Astrocyte (in vitro differentiated cells and primary cell): ENCODE data around the gene DLGAP1. TPM values are rescaled to one million over a fixed set of nuclear protein-coding genes. Genes with fewer than 3 reads are reported as not detected.

Experiments used
- DNase-seq: peaks from one replicate; pipeline ENCODE4 v3.0.0-alpha.2; 2010; ENCODE audit warnings: low read depth
- FAIRE-seq: peaks from 2 replicates; lab custom pipeline; 2011; peaks lifted over from hg19 to GRCh38; lab: Jason Lieb, UNC
- H2AFZ ChIP-seq: 2 replicates; pipeline ENCODE4 v1.6.0; 2012; ENCODE audit warnings: low read depth, low read length, inconsistent platforms
- H3K27ac ChIP-seq: 2 replicates; pipeline ENCODE4 v1.5.1; 2011; ENCODE audit warnings: low read depth, low read length, inconsistent platforms
- H3K27me3 ChIP-seq: 2 replicates; pipeline ENCODE4 v1.6.0; 2011; ENCODE audit warnings: low read length, inconsistent platforms; ENCODE audit not compliant: insufficient read depth
- H3K36me3 ChIP-seq: 2 replicates; pipeline ENCODE4 v1.5.1; 2011; ENCODE audit warnings: low read length, inconsistent platforms; ENCODE audit not compliant: insufficient read depth
- H3K4me1 ChIP-seq: 2 replicates; pipeline ENCODE4 v1.5.1; 2011; ENCODE audit warnings: low read length, inconsistent platforms; ENCODE audit not compliant: insufficient read depth
- H3K4me2 ChIP-seq: 2 replicates; pipeline ENCODE4 v1.6.0; 2012; ENCODE audit warnings: low read length, inconsistent platforms
- H3K4me3 ChIP-seq: 2 replicates; pipeline ENCODE4 v1.5.1; 2011; ENCODE audit warnings: low read depth, mild to moderate bottlenecking, low read length, inconsistent platforms; ENCODE audit not compliant: insufficient read depth
- H3K79me2 ChIP-seq: 2 replicates; pipeline ENCODE4 v1.6.0; 2012; ENCODE audit warnings: mild to moderate bottlenecking, low read length, inconsistent platforms; ENCODE audit not compliant: insufficient read depth
- H3K9ac ChIP-seq: 2 replicates; pipeline ENCODE4 v1.6.0; 2012; ENCODE audit warnings: mild to moderate bottlenecking, low read length, inconsistent platforms
- H3K9me3 ChIP-seq: 2 replicates; pipeline ENCODE4 v1.5.1; 2012; ENCODE audit warnings: low read depth, mild to moderate bottlenecking, low read length, inconsistent platforms; ENCODE audit not compliant: insufficient read depth
- H4K20me1 ChIP-seq: 2 replicates; pipeline ENCODE4 v1.6.0; 2012; ENCODE audit warnings: low read length, inconsistent platforms; ENCODE audit not compliant: insufficient read depth
- H3K27ac Mint-ChIP-seq: one replicate; pipeline ENCODE4 v1.8.0; 2021; ENCODE audit warnings: mild to moderate bottlenecking, mixed read lengths; ENCODE audit not compliant: unreplicated experiment
- H3K27me3 Mint-ChIP-seq: one replicate; pipeline ENCODE4 v1.8.0; 2021; ENCODE audit warnings: low read depth, mixed read lengths; ENCODE audit not compliant: unreplicated experiment
- H3K36me3 Mint-ChIP-seq: one replicate; pipeline ENCODE4 v1.8.0; 2021; ENCODE audit warnings: low read depth, mixed read lengths; ENCODE audit not compliant: unreplicated experiment
- H3K4me1 Mint-ChIP-seq: one replicate; pipeline ENCODE4 v1.8.0; 2021; ENCODE audit warnings: low read depth, mixed read lengths; ENCODE audit not compliant: unreplicated experiment
- H3K4me3 Mint-ChIP-seq: one replicate; pipeline ENCODE4 v1.8.0; 2021; ENCODE audit warnings: mild to moderate bottlenecking, moderate library complexity, mixed read lengths; ENCODE audit not compliant: unreplicated experiment
- H3K9me3 Mint-ChIP-seq: one replicate; pipeline ENCODE4 v1.8.0; 2021; ENCODE audit warnings: mild to moderate bottlenecking, mixed read lengths; ENCODE audit not compliant: unreplicated experiment
- CTCF ChIP-seq: IDR thresholded peaks from 2 replicates; pipeline ENCODE4 v1.5.1; 2011; ENCODE audit warnings: low read depth, mild to moderate bottlenecking, inconsistent platforms, low read length, moderate library complexity; ENCODE audit not compliant: insufficient read depth
- EZH2 ChIP-seq: IDR thresholded peaks from 2 replicates; pipeline ENCODE4 v1.6.1; 2012; ENCODE audit warnings: mild to moderate bottlenecking, low read length, inconsistent platforms; ENCODE audit not compliant: insufficient read depth
- total RNA-seq: library from RNA; stranded (reverse); gene quantifications from 2 replicates; pipeline ENCODE4 v1.2.1, GENCODE V29; 2021

Gene DLGAP1
- total RNA-seq, 1 donor from 2014 or later = 2.3 TPM

DNA sequence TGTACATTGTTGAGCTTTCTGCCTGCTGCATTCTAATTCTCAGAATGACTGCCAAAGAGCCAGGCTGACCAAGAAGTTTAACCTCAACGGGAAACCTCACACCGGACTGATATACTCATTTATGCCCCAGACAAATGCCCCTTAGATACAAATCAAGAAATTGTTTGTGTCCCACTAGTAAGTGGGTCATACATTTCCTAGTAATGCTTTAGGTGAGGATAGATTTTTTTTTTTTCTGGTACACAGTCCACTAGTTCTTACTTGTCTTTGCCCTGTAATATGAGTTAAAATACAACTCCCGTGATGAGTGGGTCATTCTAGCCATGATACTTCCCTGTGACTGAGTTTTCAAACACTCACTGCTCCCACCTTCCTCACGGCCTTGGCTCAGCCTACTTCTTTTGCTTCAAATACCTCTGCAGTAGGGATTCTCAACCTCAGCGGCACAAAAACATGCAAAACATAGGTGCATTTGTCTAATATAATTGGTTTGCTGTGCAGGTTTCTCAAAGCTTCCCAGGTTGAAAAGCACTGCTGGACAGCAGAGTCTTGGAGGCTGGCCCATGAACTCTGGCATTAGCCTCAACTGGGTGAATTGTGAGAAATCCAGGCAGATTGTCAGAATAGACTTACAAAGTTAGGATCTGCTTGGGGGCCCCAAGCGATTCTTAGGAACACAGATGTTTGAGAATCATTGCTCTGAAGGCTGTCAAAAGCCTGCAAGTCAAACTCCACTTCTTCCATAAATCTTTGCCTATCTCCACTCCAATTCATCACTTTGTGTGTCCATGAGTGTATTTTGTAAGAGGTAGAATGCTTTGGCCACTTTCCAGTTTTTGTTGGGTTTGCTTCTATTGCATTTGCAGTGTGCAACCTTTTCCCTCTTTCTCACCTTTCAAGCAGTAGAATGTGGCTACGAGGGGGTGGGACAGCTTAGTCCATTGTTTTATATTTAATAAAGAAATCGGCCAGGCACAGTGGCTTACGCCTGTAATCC lies 969.7 kb downstream of the DLGAP1 start:
- no peak overlapping the region for H3K4me3 Mint-ChIP-seq
- H3K27me3 Mint-ChIP-seq = no peaks in the 10 kb centered on the region
- peaks cover 5% of the 10 kb centered on the region for H3K4me1 Mint-ChIP-seq
- H3K9me3 Mint-ChIP-seq = no peaks in the 10 kb centered on the region
- Histone ChIP-seq H3K27me3 (no peaks in the 10 kb centered on the region), H3K9me3 (no peaks in the 10 kb centered on the region), H3K79me2 (no peaks in the 10 kb centered on the region), H4K20me1 (no peaks in the 10 kb centered on the region), H3K4me2 (no peak overlapping the region), H3K27ac (no peak overlapping the region), H3K4me1 (no peaks in the 10 kb centered on the region), H3K36me3 (no peaks in the 10 kb centered on the region), H3K4me3 (no peak overlapping the region), H3K9ac (no peak overlapping the region), H2AFZ (no peak overlapping the region)
- TF ChIP-seq EZH2 (no peak), CTCF (no peak)
- DNase-seq (peak; percentile 24), FAIRE-seq (no peak)
- no peak overlapping the region for H3K27ac Mint-ChIP-seq
- peaks cover 2% of the 10 kb centered on the region for H3K36me3 Mint-ChIP-seq

DNA sequence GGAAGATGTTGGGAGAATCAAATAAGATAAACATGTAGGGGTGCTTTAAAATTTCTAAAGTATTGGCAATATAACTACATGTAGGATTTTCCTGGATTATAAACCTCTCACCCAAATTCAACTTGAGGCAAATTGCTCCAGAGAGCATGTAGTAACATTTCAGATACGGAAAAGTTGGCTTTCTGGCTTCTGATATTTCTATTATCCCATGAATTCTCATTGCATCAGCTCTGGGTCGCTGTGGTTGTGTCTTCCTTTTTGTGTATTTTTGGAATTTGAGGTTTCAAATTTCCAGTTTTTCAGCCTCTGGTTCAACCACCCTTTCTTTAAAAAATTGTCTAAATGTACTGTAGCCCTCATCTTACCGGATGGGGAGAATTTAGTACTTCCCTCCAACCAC lies 972.8 kb downstream of the DLGAP1 start:
- Histone ChIP-seq H2AFZ (no peak overlapping the region), H3K27me3 (no peaks in the 10 kb centered on the region), H4K20me1 (no peaks in the 10 kb centered on the region), H3K9me3 (no peaks in the 10 kb centered on the region), H3K9ac (no peak overlapping the region), H3K79me2 (no peaks in the 10 kb centered on the region), H3K4me2 (no peak overlapping the region), H3K4me3 (no peak overlapping the region), H3K27ac (no peak overlapping the region), H3K4me1 (no peaks in the 10 kb centered on the region), H3K36me3 (no peaks in the 10 kb centered on the region)
- FAIRE-seq (no peak), DNase-seq (no peak)
- Mint-ChIP-seq H3K4me3 (no peak overlapping the region), H3K4me1 (peaks cover 5% of the 10 kb centered on the region), H3K36me3 (peaks cover 2% of the 10 kb centered on the region), H3K27ac (no peak overlapping the region), H3K27me3 (no peaks in the 10 kb centered on the region), H3K9me3 (peaks cover 2% of the 10 kb centered on the region)
- TF ChIP-seq CTCF (no peak), EZH2 (no peak)
